DND-41 (cell line): ENCODE data around the gene TSC22D1.

Experiments
- CTCF ChIP-seq: IDR thresholded peaks from 2 replicates; pipeline ENCODE4 v1.5.1; 2012; ENCODE audit warnings: borderline replicate concordance, low read length, moderate library complexity, mild to moderate bottlenecking; ENCODE audit not compliant: poor library complexity, severe bottlenecking; ENCODE audit errors: extremely low read depth
- EZH2 ChIP-seq: IDR thresholded peaks from 3 replicates; pipeline ENCODE4 v1.6.1; 2012; ENCODE audit warnings: borderline replicate concordance, low read depth, mild to moderate bottlenecking, moderate library complexity, low read length, inconsistent platforms; ENCODE audit not compliant: severe bottlenecking

- no peak for TF ChIP-seq CTCF
- no peak for TF ChIP-seq EZH2
Measured at GRCh38 chr13:44417446-44417845, 158.7 kb downstream of the TSC22D1 start.
